ENCODE measurements around the gene CEP170.
"Not testable (repeated sequence)": the region's sequence is repeated elsewhere in the genome, so short reads cannot be mapped to it uniquely, and the experiment has no call there.

DNA sequence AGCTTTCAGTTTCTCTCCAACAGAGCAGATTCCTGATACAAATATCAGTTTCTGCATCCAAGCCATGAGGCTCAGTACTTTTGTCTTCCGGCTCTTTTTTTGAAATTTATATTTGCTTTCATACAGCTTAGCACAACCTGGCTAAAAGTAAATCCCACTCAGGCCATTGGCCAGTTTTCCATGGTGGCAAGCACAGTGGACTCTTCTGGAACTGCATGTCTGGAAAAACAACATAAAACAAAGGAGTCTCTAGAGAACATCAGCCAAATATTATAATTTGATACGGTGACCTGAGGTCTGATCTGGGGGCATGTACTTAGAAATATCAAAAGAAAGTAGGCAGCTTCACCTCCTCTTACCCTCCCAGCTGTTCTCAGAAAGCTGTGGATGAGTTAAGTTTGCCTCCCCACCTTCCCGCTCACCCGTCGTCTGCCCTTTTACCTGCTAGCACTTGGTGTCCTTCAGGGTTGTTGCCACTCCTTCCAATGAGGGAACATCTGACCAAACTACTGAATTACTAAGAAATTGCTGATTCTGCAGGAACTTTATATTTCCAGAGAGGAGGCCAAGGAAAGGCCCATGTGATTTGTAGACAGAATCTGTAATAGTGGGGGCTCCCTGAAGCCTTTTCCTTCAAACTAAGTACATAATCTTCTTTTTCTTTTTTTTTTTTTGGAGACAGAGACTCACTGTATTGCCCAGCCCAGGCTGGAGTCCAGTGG lies 136.3 kb downstream of the CEP170 start:
- not testable (repeated sequence) for TF ChIP-seq CTCF (conservative IDR thresholded peaks at IDR 0.05; ENCODE audit: low read depth in 2 of 2); CREB1 (CRISPR knock-in tag; IDR thresholded peaks at IDR 0.05; ENCODE audit: low read depth); EZH2 (IDR thresholded peaks at IDR 0.05; ENCODE audit: low read depth, unreplicated experiment); POLR2AphosphoS5 (IDR thresholded peaks at IDR 0.05; ENCODE audit: low read depth); EZH2phosphoT487 (IDR thresholded peaks at IDR 0.05; ENCODE audit: unreplicated experiment)

All from GM23338 (cell line).